GM18511 (cell line): Measurements from ENCODE around the gene CNOT6.
"Not testable (repeated sequence)": the region's sequence is repeated elsewhere in the genome, so short reads cannot be mapped to it uniquely, and the experiment has no call there.

Experiments
- ATAC-seq: cut with Tn5 transposase; IDR thresholded peaks from one replicate; pipeline ENCODE4 v1.9.1; 2021; ENCODE audit warnings: mild to moderate bottlenecking, moderate library complexity; ENCODE audit not compliant: unreplicated experiment

CNOT6 gene

DNA sequence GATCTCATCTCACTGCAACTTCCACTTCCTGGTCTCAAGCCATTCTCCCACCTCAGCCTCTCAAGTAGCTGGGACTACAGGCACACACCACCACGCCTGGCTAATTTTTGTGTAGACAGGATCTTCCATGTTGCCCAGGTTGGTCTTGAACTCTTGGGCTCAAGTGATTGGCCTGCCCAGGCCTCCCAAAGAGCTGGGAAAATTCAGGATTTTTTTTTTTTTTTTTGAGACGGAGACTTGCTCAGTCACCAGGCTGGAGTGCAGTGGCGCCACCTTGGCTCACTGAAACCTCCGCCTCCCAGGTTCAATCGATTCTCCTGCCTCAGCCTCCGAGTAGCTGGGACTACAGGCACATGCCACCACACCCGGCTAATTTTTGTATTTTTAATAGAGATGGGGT lies 21.8 kb downstream of the CNOT6 start:
- not testable (repeated sequence) for ATAC-seq

DNA sequence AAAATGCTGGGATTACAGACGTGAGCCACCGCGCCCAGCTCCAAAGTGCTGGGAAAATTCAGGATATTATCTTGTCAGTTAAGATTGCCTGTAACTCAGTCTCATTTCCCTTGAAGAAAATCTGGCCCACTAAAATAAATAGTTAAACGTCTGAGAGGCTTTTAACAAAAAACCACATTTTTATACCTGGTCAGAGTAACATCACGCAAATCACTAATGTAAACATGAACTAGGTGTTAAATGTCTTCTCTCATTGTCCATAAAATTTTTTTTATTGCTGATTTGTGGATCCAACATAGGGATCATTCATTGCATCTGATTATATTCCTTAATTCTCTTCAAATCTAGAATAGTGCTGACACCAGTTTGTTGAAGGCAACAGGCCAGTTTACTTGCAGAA lies 22.3 kb downstream of the CNOT6 start:
- no peak for ATAC-seq

DNA sequence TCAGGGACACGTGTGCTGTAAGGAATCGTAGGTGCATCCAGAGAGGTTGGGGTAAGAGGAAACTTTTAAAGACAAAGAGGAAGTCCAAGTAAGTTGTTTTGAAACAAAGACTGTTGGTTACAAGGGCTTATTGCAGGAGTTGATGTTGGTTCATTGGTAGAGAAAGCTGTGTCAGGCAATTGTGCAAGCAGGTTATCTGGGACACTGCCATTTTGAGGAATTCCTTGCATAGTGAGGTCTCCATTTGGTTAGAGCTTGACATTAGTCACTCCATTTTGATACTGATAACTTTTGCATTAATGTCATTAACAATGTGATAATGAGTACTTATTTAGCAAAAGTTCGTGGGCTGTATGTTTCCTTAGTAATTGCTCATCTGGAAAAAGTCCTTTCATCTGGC lies 24.9 kb downstream of the CNOT6 start:
- no peak for ATAC-seq

DNA sequence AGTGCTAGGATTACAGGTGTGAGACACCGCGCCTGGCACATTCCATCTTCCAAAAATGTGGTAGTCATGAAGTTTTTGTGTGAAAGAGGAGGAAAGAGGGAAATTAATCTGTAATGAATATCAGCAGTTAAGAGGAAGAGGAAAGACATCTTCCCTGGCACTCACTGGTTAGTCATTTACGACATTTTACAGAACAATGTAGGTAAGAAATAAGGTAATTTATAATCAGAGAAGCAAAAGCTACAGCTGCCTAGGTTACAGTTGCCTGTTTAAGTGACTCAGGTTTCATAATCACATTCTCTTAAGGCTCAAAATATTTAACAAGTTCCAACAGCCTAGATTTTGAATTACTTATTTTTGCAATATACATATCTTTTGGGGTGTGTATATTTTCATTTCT lies 26.9 kb downstream of the CNOT6 start:
- ATAC-seq: no peak

DNA sequence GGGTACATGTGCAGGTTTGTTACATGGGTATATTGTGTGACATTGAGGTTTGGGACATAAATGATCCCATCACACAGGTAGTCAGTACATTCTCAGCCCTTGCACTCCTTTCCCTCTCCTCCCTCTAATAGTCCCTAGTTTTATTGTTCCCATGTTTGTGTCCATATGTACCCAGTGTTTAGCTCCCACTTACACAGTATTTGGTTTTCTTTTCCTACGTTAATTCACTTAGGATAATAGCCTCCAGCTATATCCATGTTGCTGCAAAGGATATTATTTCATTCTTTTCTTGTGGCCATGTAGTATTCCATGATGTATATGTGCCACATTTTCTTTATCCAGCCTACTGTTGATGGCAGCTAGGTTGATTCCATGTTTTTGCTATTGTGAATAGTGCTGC lies 27.4 kb downstream of the CNOT6 start:
- ATAC-seq: no peak

DNA sequence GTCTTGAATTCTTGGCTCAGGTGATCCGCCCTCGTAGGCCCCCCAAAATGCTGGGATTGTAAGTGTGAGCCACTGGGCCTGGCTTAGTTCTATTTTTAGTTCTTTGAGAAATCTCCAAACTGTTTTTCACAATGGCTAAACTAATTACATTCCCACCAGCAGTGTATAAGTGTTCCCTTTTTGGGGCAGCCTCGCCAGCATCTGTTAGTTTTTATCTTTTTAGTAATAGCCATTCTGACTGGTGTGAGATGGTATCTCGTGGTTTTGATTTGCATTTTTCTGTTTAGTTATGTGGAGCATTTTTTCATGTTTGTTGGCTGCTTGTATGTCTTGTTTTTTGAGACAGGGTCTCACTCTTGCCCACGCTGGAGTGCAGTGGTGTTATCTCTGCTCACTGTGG lies 28.2 kb downstream of the CNOT6 start:
- ATAC-seq: no peak

DNA sequence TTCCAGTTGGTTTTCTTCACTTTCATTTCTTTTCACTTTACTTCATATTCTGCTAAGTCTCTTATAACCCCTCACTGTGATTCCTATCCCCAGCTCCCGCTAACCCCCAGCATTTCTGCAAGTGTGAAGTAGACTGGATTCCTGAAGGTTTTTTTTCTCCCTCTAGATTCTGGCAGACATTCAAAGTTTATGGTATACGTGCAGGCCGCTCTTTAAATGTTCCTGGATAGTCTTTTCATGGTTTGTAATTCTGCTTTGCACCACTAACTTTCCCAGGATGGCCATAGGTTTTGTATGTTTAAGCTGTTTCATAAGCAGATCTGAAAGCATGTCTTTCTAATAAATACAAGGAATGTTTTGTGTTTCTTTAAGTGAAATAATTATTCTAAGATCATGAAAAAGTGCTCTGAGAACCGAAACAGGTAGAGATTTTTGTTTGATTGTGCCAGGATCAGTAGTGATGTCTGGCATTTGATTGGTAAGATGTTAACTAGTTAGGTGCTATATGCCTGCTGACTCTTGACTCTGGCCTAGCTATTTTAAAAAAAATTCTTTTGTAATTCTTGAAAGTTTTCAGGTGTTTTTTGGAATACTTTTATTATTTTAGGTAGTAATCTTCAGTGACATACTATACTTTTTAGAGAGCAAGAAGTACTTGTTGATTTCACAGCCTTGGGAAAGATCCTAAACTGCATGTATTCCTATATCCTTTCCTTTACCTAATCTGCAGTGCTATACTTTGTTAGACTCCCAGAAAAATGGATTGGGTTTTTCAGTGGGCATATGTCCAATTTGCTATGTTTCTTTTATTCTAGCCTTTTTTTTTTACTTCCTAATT lies 29.7 kb downstream of the CNOT6 start:
- no peak for ATAC-seq

DNA sequence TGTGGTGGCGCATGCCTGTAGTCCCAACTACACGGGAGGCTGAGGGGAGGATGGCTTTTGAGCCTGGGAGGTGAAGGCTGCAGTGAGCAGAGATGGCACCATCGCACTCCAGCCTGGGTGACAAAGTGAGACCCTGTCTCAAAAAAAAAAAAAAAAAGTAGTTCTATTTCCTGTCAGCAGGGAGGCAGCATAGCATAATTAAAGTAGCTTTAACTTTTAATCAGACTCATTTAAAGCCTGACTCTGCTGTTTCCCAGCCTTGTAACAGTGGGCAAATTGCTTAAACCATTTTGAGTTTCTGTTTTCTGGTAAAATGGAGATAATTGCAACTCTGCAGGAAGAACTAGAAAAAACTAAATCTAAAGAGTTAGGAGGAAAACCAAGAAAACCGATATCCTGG lies 31.2 kb downstream of the CNOT6 start:
- ATAC-seq: no peak

DNA sequence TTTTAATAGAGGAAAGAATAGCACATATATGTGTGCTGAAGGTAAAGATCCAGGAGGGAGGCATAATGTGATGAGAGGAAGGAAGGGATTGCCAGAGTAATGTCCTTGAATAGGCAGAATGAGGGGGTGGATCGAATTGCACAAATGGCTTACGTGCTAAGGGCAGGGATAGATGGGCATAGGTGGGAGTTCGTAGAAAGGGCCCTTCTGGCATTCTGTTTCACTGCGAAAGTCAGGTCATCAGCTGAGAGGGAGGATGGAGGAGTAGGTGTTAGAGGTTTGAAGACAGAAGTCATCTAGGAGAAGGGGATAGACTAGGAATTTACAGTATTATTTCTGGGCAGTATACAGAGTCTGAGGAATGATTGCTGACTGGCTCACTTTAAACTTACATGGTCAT lies 32.1 kb downstream of the CNOT6 start:
- ATAC-seq: no peak

DNA sequence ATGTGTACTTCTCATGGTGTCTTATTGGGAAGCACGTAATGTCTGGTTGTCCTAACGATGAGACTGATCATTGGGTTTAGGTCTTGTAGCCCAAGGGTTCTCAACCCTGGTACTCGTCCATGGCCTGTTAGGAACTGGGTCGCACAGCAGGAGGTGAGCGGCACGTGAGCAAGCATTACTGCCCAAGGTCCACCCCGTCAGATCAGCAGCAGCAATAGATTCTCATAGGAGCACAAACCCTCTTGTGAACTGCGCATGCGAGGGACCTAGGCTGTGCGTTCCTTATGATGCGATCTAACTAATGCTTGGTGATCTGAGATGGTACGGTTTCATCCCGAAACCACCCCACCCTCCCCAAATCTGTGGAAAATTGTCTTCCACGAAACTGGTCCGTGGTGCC lies 33.5 kb downstream of the CNOT6 start:
- ATAC-seq: no peak

DNA sequence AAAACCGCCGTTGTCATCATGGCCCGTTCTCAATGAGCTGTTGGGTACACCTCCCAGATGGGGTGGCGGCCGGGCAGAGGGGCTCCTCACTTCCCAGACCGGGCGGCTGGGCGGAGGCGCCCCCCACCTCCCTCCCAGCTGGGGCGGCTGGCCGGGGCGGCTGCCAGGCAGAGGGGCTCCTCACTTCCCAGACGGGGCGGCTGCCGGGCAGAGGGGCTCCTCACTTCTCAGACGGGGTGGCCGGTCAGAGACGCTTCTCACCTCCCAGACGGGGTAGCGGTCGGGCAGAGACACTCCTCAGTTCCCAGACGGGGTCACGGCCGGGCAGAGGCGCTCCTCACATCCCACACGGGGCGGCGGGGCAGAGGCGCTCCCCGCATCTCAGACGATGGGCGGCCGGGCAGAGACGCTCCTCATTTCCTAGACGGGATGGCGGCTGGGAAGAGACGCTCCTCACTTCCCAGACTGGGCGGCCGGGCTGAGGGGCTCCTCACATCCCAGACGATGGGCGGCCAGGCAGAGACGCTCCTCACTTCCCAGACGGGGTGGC lies 36.9 kb downstream of the CNOT6 start:
- not testable (repeated sequence) for ATAC-seq

DNA sequence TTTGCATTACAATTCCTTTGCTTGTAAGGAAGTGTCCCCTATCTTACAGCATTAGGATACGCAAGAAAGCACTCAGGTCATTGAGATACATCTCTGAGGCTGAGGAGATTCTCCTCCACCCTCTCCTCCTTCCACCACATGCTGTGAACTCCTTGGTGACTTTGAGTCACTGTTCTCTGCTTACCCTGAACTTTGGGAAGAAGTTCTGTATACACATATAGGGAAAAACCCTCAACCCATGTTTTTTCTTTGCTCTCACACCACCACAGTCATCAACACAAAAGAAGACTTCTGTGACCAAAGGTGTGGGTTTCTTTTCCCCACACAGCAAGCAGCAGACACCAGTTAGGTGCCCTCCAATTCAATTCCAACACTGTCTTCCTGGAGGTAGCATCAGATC lies 38.1 kb downstream of the CNOT6 start:
- ATAC-seq: no peak

DNA sequence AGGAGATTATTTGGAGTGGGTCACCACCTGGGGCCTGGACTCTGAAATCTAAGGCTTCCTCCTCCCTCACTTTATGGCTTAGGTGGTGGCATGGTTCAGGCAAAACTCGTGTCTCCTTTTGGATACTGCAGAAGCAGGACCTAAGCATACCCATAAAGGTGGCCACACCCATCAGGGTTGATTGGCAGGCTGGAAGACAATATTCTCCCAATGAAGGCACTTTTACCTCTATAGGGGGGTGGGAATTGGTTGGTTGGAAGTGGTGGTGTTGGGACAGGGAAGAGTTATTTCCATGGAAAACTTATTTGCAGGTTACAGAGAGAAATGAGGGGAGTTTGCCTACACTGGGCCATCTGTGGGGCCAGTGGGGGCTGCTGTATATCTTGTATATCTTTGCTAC lies 39.7 kb downstream of the CNOT6 start:
- ATAC-seq: no peak

DNA sequence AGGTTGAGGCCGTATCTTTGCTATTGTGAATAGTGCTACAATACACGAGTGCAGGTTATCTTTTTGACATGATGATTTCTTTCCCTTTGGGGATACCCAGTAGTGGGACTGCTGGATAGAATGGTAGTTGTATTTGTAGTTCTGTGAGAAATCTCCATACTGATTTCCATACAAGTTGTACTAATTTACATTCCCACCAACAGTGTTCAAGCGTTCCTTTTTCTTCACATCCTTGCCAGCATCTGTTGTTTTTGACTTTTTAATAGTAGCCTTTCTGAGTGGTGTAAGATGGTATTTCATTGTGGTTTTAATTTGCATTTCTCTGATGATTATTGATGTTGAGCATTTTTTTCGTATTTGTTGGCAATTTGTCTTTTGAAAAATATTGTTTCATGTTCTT lies 41.4 kb downstream of the CNOT6 start:
- no peak for ATAC-seq

DNA sequence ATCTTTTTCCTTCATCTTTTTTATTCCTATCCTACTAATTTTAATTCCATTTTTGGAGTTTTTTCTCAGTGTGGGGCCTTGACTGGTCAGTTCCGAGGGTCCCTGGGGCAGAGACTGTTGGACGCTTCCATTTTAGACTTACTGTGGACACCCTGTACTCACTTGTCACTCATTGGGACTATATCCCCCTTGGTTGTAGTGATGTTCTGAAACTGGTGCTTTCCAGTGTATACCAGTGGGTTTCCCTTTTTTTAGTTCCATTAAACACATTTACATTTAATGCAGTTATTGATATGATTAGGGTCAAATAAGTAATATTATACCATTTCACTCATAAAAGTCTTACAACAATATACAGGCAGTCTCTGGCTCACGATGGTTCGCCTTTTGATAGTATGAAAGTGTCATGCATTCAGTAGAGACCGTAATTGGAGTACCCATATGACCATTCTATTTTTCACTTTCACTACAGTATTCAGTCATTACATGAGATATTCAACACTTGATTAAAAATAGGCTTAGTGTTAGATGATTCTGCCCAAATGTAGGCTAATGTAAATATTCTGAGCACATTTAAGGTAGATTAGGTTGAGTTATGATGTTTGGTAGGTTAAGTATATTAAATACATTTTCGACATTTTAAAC lies 46.0 kb downstream of the CNOT6 start:
- peak; percentile 96 for ATAC-seq

DNA sequence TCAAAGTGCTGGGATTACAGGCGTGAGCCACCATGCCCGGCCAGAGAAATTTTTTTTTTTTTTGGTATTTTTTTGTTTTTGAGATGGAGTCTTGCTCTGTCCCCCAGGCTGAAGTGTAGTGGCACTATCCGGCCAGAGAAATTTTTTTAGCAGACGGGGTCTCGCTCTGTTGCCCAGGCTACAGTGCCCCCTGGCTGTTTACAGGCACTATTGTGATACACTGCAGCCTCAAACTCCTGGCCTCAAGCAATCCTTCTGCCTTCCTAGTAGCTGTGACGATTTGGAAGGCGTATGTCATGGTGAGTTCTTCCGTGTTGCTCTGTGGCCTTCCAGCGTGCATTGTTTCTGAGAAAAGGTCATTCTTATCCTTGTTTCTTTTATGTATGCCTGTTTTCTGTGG lies 47.5 kb downstream of the CNOT6 start:
- ATAC-seq: no peak

DNA sequence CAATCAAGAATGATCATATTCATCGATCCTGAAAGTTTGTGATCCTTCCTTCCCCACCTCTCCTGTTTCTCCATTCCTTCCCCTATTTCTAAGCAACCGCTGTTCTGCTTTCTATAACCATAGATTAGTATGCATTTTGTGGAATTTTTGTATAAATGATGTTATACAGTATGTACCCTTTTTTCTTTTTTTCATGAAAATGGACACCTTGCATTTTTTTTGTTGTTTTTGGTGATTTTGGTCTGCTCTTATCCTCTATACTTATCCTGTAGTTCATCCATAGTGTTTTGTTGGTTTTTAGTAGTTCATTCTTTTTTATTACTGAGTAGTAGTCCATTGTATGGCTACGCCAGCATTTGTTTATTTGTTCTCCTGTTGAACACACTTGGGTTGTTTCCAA lies 51.1 kb downstream of the CNOT6 start:
- ATAC-seq: no peak

DNA sequence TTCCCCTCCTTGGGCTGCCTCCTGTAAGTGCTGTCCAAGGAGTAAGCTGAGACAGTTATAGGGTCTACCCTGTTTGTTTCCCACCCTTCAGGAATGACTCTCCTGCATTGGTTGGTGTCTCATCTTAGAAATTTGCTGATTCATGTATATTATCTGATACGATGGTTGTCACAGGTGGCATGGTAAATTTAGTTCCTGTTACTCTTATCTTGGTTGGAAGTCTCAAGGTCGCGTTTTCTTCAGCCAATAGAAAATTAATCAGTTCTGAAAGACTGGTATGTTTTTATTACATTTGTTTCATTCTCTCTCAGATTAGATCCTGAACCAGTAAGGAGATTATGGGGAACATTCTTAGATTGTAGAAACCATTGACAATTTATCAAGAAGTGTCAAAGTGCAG lies 54.4 kb downstream of the CNOT6 start:
- ATAC-seq: no peak

DNA sequence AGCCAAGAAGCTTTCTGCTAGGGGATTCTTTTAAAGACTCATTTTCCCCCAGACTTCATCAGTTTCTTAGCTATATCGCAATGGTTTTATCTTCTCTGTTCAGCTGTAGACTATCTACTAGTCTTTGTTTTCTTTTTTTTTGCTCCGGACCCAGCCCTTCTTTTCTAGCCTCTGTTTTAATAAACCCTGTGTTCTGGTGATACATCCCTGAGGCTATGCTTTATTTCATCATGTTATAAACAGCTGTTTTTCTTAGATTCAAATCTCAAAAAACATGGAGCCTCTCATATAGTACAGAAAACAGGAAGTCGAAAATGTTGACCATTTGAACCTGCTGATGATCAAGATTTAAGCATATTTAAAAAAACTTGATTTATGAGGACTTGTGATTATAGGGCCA lies 59.4 kb downstream of the CNOT6 start:
- ATAC-seq: no peak

DNA sequence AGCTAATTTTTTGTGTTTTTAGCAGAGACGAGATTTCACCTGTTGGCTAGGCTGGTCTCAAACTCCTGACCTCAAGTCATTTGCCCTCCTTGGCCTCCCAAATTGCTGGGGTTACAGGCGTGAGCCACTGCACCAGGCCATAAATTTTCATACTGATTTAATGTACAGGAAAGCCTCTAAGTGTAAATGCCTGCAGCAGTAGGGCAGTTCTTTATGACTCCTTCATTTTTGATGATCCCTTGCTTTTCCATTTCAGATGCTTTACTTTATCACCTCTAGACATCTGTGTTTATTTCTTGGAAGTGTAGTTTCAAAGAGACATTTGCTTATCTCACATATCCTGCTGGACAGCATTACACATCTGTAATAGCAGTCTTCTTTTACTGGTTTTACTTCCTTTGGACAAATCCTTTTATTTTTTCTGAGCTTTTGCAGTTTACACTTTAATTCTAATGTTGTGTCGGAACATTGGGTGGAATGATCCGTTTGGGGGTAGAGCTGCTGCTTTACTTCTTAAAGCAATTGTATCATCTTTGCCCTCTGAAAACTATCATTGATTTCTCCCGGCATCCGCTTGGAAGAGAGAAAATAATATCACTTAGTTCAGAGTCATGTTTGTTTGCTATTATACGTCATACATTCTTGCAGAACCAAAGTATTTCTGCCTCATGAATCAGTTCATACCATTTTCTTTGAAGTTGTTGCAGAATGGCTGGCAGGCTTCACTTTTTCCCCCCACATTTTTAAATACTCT lies 61.2 kb downstream of the CNOT6 start:
- no peak for ATAC-seq

DNA sequence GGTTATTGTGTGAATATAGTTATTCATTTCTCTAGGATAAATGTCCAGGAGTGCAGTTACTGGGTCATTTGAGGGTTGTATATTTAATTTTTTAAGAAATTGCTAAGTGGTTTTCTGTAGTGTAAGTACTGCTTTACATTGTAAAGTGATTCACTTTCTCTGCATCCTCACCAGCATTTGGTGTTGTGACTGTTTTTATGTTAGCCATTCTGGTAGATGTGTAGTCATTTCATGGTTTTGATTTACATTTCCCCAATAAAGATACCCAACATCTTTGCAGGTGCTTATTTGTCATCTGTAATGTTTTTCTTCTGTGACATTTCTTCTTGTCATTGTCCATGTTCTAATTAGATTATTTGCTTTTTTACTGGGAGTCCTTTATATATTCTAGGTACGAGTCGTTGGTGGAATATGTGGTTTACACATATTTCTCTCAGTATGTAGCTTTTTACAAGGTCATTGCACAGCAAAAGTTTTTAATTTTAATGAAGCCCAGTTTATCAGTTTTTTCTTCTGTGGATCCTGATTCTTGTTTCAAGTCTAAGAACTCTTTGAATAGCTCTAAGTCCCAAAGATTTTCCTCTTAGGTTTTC lies 63.1 kb downstream of the CNOT6 start:
- ATAC-seq: no peak
